Keratinocyte (primary cell): ENCODE data around the gene SNX6. TPM values are rescaled to one million over a fixed set of nuclear protein-coding genes. Genes with fewer than 3 reads are reported as not detected.
"Not testable (repeated sequence)": the region's sequence is repeated elsewhere in the genome, so short reads cannot be mapped to it uniquely, and the experiment has no call there.

Experiments
- DNase-seq: peaks from one replicate; pipeline ENCODE4 v3.0.0-alpha.2; 2011; ENCODE audit warnings: low read depth, missing footprints, low spot score
- FAIRE-seq: peaks from 2 replicates; lab custom pipeline; 2011; peaks lifted over from hg19 to GRCh38; lab: Jason Lieb, UNC
- H2AFZ ChIP-seq: 2 replicates; pipeline ENCODE4 v1.6.0; 2012; ENCODE audit warnings: low read length, control low read depth, inconsistent platforms; ENCODE audit not compliant: control insufficient read depth
- H3K27ac ChIP-seq: 2 replicates; pipeline ENCODE4 v1.5.1; 2011; ENCODE audit warnings: low read length; ENCODE audit not compliant: control insufficient read depth, insufficient read depth
- H3K27me3 ChIP-seq: 3 replicates; pipeline ENCODE4 v1.6.0; 2011; ENCODE audit warnings: low read length; ENCODE audit not compliant: control insufficient read depth, insufficient read depth; ENCODE audit errors: extremely low read depth
- H3K36me3 ChIP-seq, 2 experiments: 2 replicates in 1 of 2; 3 replicates in 1 of 2; pipeline ENCODE4 v1.5.1; 2011; ENCODE audit warnings: low read length in 2 of 2, mild to moderate bottlenecking in 1 of 2; ENCODE audit not compliant: control insufficient read depth in 2 of 2, insufficient read depth in 2 of 2; ENCODE audit errors: extremely low read depth in 1 of 2
- H3K4me1 ChIP-seq: 3 replicates; pipeline ENCODE4 v1.5.1; 2011; ENCODE audit warnings: low read length; ENCODE audit not compliant: control insufficient read depth, insufficient read depth; ENCODE audit errors: extremely low read depth
- H3K4me2 ChIP-seq: 3 replicates; pipeline ENCODE4 v1.6.0; 2011; ENCODE audit warnings: low read depth, low read length; ENCODE audit not compliant: control insufficient read depth, insufficient read depth; ENCODE audit errors: extremely low read depth
- H3K4me3 ChIP-seq, 3 experiments: fragments of 200-600 bp in 1 of 3; sonication (generic) in 1 of 3; 2 replicates in 2 of 3; 3 replicates in 1 of 3; pipeline ENCODE4 v1.5.1; 2011 to 2016; ENCODE audit warnings: low read length in 3 of 3, mild to moderate bottlenecking in 3 of 3, control low read depth in 2 of 3, inconsistent platforms in 1 of 3, low read depth in 1 of 3, mixed read lengths in 1 of 3, mixed run types in 1 of 3, moderate library complexity in 1 of 3; ENCODE audit not compliant: control insufficient read depth in 2 of 3, insufficient read depth in 2 of 3; ENCODE audit errors: extremely low read depth in 1 of 3
- H3K79me2 ChIP-seq: 2 replicates; pipeline ENCODE4 v1.6.0; 2012; ENCODE audit warnings: low read length; ENCODE audit not compliant: control insufficient read depth, insufficient read depth
- H3K9ac ChIP-seq: 3 replicates; pipeline ENCODE4 v1.6.0; 2011; ENCODE audit warnings: low read length; ENCODE audit not compliant: control insufficient read depth, insufficient read depth; ENCODE audit errors: extremely low read depth
- H3K9me1 ChIP-seq: 3 replicates; pipeline ENCODE4 v1.6.0; 2011; ENCODE audit warnings: low read length; ENCODE audit not compliant: control insufficient read depth, insufficient read depth; ENCODE audit errors: extremely low read depth
- H3K9me3 ChIP-seq: 2 replicates; pipeline ENCODE4 v1.5.1; 2012; ENCODE audit warnings: low read depth, low read length; ENCODE audit not compliant: control insufficient read depth
- H4K20me1 ChIP-seq: 3 replicates; pipeline ENCODE4 v1.6.0; 2011; ENCODE audit warnings: low read length; ENCODE audit not compliant: control insufficient read depth, insufficient read depth; ENCODE audit errors: extremely low read depth
- EZH2 ChIP-seq: IDR thresholded peaks from one replicate; pipeline ENCODE4 v1.6.1; 2012; ENCODE audit warnings: inconsistent platforms, mild to moderate bottlenecking, low read length, moderate library complexity
- dilution Hi-C: fragments of 300-500 bp; cut with MboI; formaldehyde crosslinking; loops from one replicate; pipeline ENCODE4 v1.7.0; 2020; ENCODE audit warnings: low sequenced_read_pairs; ENCODE audit not compliant: extremely low pct_ligation_motif_present
- polyA plus RNA-seq, 5 experiments: library from polyadenylated mRNA; depleted of rRNA in 3 of 5; stranded (reverse) in 3 of 5; stranded (forward) in 1 of 5; unstranded in 1 of 5; fragments of >200 nt; gene quantifications; 1 replicate in 1 of 5; 2 replicates in 3 of 5; 3 replicates in 1 of 5; pipeline versions ENCODE4 v1.2.1 to v1.2.3, GENCODE V29; 2011 to 2012; ENCODE audit warnings: missing spikeins in 2 of 5, low read depth in 1 of 5, low replicate concordance in 1 of 5
- TF ChIP-seq, protein P1 (sequence below), 3 experiments: IDR thresholded peaks in 1 of 3; conservative IDR thresholded peaks in 1 of 3; optimal IDR thresholded peaks in 1 of 3; 2 replicates in 2 of 3; 3 replicates in 1 of 3; pipeline versions ENCODE3 to v1.5.1; 2011; ENCODE audit warnings: low read length in 3 of 3, mild to moderate bottlenecking in 3 of 3, moderate library complexity in 2 of 3, control low read depth in 1 of 3, inconsistent platforms in 1 of 3; ENCODE audit not compliant: insufficient read depth in 2 of 3; ENCODE audit errors: extremely low read depth in 1 of 3

Gene SNX6
- polyA plus RNA-seq, 1 donor (not counting 4 experiments of a cell fraction or from before 2014, with no cell fraction given) = 137 TPM

GRCh38 chr14:34548472-34548981 lies 81.4 kb downstream of the SNX6 start:
- H3K9me1 ChIP-seq = no peaks in the 10 kb centered on the region
- H2AFZ ChIP-seq = no peak overlapping the region
- FAIRE-seq (no peak), DNase-seq (no peak)
- H3K4me1 ChIP-seq = no peaks in the 10 kb centered on the region
- no peaks in the 10 kb centered on the region for H3K9me3 ChIP-seq
- H3K4me3 ChIP-seq = no peak overlapping the region
- dilution Hi-C loops = no loop called here
- H3K4me2 ChIP-seq = no peak overlapping the region
- no peaks in the 10 kb centered on the region for H4K20me1 ChIP-seq
- no peaks in the 10 kb centered on the region for H3K27me3 ChIP-seq
- H3K9ac ChIP-seq = no peak overlapping the region
- H3K36me3 ChIP-seq = no peaks in the 10 kb centered on the region
- TF ChIP-seq EZH2 = no peak
- TF ChIP-seq, protein P1, sequence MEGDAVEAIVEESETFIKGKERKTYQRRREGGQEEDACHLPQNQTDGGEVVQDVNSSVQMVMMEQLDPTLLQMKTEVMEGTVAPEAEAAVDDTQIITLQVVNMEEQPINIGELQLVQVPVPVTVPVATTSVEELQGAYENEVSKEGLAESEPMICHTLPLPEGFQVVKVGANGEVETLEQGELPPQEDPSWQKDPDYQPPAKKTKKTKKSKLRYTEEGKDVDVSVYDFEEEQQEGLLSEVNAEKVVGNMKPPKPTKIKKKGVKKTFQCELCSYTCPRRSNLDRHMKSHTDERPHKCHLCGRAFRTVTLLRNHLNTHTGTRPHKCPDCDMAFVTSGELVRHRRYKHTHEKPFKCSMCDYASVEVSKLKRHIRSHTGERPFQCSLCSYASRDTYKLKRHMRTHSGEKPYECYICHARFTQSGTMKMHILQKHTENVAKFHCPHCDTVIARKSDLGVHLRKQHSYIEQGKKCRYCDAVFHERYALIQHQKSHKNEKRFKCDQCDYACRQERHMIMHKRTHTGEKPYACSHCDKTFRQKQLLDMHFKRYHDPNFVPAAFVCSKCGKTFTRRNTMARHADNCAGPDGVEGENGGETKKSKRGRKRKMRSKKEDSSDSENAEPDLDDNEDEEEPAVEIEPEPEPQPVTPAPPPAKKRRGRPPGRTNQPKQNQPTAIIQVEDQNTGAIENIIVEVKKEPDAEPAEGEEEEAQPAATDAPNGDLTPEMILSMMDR (optimal IDR thresholded peaks at IDR 0.05 in 1 of 3, IDR thresholded peaks at IDR 0.05 in 1 of 3, conservative IDR thresholded peaks at IDR 0.05 in 1 of 3; ENCODE audit: extremely low read depth in 1 of 3, insufficient read depth in 2 of 3, low read length in 3 of 3) = no peak
- H3K27ac ChIP-seq = no peak overlapping the region
- no peaks in the 10 kb centered on the region for H3K79me2 ChIP-seq

GRCh38 chr14:34547136-34547520 lies 82.8 kb downstream of the SNX6 start:
- H3K9me3 ChIP-seq, H3K79me2 ChIP-seq, H3K27me3 ChIP-seq, H3K4me3 ChIP-seq, H3K9ac ChIP-seq, H3K4me2 ChIP-seq, H4K20me1 ChIP-seq, H3K4me1 ChIP-seq, dilution Hi-C loops, DNase-seq, H2AFZ ChIP-seq, H3K36me3 ChIP-seq, FAIRE-seq, H3K9me1 ChIP-seq, H3K27ac ChIP-seq: not testable (repeated sequence)

GRCh38 chr14:34546272-34547135 lies 83.4 kb downstream of the SNX6 start:
- H3K9me1 ChIP-seq, H4K20me1 ChIP-seq, H3K4me2 ChIP-seq, H3K79me2 ChIP-seq, H3K9ac ChIP-seq, H3K36me3 ChIP-seq, H3K4me3 ChIP-seq, H3K9me3 ChIP-seq, H3K27me3 ChIP-seq, H3K4me1 ChIP-seq, DNase-seq, dilution Hi-C loops, H2AFZ ChIP-seq, H3K27ac ChIP-seq: not testable (repeated sequence)
- peak; percentile 83 for FAIRE-seq

GRCh38 chr14:34540181-34541059 lies 89.5 kb downstream of the SNX6 start:
- FAIRE-seq, H3K4me1 ChIP-seq, H3K9me3 ChIP-seq, H4K20me1 ChIP-seq, H3K9me1 ChIP-seq, H3K27me3 ChIP-seq, DNase-seq, dilution Hi-C loops, H3K36me3 ChIP-seq: not testable (repeated sequence)
- H3K79me2 ChIP-seq = peaks cover 27% of the 10 kb centered on the region
- H3K9ac ChIP-seq = peak overlapping the region; percentile 99
- H3K4me2 ChIP-seq = peak overlapping the region; percentile 51
- peak overlapping the region; percentile 94 to 98 (median 96) for H3K4me3 ChIP-seq
- peak overlapping the region; percentile 65 for H2AFZ ChIP-seq
- H3K27ac ChIP-seq = peak overlapping the region; percentile 97
